Skeletal muscle satellite cell (primary cell): ENCODE measurements around the gene COL15A1.

ENCODE experiments used
- H3K27me3 ChIP-seq: 2 replicates; pipeline ENCODE4 v1.7.0; 2013; ENCODE audit warnings: low read length; ENCODE audit not compliant: control insufficient read depth, insufficient read depth
- H3K36me3 ChIP-seq: 2 replicates; pipeline ENCODE4 v1.7.0; 2013; ENCODE audit warnings: mild to moderate bottlenecking, control low read depth, low read length; ENCODE audit not compliant: insufficient read depth
- H3K4me1 ChIP-seq: 2 replicates; pipeline ENCODE4 v1.7.0; 2013; ENCODE audit warnings: low read length; ENCODE audit not compliant: control insufficient read depth, insufficient read depth
- H3K4me2 ChIP-seq: 2 replicates; pipeline ENCODE4 v1.7.0; 2013; ENCODE audit warnings: mild to moderate bottlenecking, low read length
- H3K4me3 ChIP-seq: 2 replicates; pipeline ENCODE4 v1.7.0; 2013; ENCODE audit warnings: low read length
- H3K9ac ChIP-seq: 2 replicates; pipeline ENCODE4 v1.7.0; 2013; ENCODE audit warnings: mild to moderate bottlenecking, low read depth, low read length, moderate library complexity
- H3K9me3 ChIP-seq: replicated peaks from 2 replicates; pipeline ENCODE4 v1.7.0; 2013; ENCODE audit warnings: mild to moderate bottlenecking, control low read depth, low read length

The COL15A1 gene

DNA sequence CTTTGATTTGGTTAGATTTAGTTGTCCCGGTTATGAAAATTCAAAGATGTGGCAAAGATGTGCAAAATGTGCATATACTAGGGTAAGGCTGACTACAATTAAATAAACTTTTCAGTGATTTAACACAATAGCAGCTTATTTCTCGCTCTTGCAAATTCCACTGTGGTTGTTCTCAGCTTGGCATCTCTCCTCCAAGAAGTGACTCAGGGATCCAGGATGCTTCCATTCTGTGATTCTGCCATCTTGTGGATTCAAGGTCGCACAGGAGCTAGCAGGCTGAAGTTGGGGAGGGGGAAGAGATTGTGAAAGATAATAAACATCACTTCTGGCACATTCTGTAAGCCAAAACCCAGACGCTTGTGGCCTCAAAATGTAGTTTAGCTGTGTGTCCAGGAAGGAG lies 101.1 kb downstream of the COL15A1 start:
- Histone ChIP-seq H3K27me3 (no peaks in the 10 kb centered on the region), H3K4me3 (no peak overlapping the region), H3K4me2 (no peak overlapping the region), H3K9ac (no peak overlapping the region), H3K9me3 (no peaks in the 10 kb centered on the region), H3K36me3 (no peaks in the 10 kb centered on the region), H3K4me1 (peaks cover 21% of the 10 kb centered on the region)

DNA sequence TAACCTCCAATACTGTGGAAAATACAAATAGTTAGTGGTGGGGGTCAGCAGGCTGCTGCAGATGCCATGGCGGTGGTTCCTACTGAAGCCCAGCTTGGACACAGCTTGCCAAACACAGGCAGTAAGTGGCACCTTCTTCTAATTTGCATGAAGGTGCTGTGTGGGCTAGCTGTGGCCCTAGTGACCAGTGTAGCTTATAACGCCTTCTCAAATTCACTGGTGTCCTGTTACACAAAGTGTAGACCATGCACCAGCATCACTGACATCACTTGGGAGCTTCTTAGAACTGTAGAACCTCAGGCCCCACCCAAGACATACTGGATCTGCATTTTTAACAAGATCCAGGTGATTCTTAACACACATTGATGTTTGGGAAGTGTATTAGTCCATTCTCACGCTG lies 102.4 kb downstream of the COL15A1 start:
- H3K36me3 ChIP-seq: no peaks in the 10 kb centered on the region
- H3K4me2 ChIP-seq: no peak overlapping the region
- H3K4me1 ChIP-seq: peaks cover 18% of the 10 kb centered on the region
- H3K9me3 ChIP-seq: no peaks in the 10 kb centered on the region
- no peaks in the 10 kb centered on the region for H3K27me3 ChIP-seq
- H3K9ac ChIP-seq: no peak overlapping the region
- no peak overlapping the region for H3K4me3 ChIP-seq

DNA sequence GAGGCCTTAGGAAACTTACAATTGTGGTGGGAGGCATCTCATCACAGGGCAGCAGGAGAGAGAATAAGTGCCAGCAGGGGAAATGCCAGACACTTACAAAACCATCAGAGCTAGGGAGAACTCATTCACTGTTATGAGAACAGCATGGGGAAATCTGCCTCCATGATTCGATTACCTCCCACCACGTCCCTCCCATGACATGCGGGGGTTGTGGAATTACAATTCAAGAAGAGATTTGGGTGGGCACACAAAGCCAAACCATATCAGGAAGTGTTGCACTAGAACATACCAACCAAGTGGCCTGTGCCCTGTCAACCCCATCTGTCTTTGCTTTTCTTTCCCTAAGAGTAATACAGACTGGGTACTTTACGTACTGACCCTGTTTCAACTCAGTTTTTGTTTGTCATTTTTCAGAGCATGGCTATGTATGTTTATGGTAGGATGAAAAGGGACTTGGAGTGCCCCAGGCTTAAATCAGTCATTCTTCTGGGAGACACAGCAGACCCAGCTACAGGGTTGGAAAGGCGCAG lies 102.9 kb downstream of the COL15A1 start:
- Histone ChIP-seq H3K4me1 (peaks cover 15% of the 10 kb centered on the region), H3K9ac (no peak overlapping the region), H3K4me3 (no peak overlapping the region), H3K4me2 (no peak overlapping the region), H3K27me3 (no peaks in the 10 kb centered on the region), H3K9me3 (no peaks in the 10 kb centered on the region), H3K36me3 (no peaks in the 10 kb centered on the region)

DNA sequence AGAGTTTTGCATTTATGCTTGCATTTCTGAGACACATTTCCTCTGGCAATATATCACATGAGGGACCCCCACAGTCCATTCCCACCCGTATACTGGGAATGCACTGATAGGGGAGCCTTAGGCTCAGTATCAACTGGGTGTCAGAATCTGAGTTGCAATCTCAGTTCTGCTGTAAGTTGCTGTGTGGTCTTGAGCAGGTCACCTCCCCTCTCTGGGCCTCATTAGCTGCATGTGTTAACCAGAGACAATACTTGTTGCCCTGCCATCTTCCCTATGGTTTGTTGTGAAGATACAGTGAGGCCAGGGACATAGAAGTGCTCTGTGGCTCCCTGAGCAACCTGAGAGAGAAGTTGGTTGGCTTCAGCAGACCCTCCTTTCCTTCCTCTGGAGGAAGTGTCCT lies 105.5 kb downstream of the COL15A1 start:
- Histone ChIP-seq H3K9me3 (no peaks in the 10 kb centered on the region), H3K4me1 (peaks cover 11% of the 10 kb centered on the region), H3K27me3 (peaks cover 10% of the 10 kb centered on the region), H3K9ac (no peak overlapping the region), H3K4me2 (no peak overlapping the region), H3K36me3 (no peaks in the 10 kb centered on the region), H3K4me3 (no peak overlapping the region)

DNA sequence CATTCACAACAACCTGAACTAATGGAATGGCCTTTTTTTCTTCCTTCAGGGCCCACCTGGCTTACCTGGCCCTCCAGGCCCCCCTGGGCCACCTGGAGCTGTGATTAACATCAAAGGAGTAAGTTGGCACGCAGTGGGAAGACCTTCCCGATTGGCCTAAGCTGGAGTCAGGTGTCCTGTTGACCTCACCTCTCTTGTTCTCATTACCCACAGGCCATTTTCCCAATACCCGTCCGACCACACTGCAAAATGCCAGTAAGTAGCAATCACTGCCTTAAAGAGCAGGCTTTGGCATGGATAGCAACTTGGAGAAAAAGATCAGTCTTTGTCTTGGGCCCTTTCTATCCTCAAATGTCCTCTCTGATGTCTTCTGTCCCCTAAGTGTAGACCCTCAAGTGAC lies 105.9 kb downstream of the COL15A1 start:
- no peak overlapping the region for H3K4me3 ChIP-seq
- H3K36me3 ChIP-seq: no peaks in the 10 kb centered on the region
- H3K4me1 ChIP-seq: peaks cover 12% of the 10 kb centered on the region
- no peaks in the 10 kb centered on the region for H3K9me3 ChIP-seq
- no peak overlapping the region for H3K4me2 ChIP-seq
- H3K27me3 ChIP-seq: peaks cover 10% of the 10 kb centered on the region
- H3K9ac ChIP-seq: peak overlapping the region; percentile 16

DNA sequence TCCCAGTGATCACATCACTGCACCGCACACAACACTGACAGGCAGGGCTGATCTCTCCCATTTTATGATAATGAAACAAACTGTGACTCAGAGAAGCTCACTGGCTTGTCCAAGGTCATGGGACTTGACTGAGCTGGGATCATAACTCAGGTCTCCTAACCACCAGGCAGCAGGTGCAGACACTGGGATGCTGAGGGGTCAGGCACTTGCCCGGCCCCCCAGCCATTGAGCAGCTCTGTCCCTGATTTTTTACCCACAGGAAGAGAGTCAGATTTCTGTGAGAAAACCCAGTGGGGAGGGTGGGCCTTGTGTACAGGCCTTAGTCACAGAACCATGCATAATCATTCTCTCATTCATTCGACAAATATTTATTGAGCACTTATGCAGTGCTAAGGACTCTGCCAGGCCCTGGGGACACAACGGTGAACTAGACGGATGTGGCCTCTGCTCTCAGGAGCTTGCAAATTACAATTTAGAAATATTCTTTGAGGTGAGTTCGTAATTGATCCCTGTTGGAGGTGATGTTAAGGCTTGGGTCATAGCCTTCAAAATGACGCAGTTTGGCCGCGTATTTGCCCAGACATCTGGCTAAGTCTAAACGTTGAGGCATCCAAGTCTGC lies 106.7 kb downstream of the COL15A1 start:
- Histone ChIP-seq H3K4me2 (no peak overlapping the region), H3K9ac (peak overlapping the region; percentile 2), H3K27me3 (peaks cover 10% of the 10 kb centered on the region), H3K4me1 (peaks cover 15% of the 10 kb centered on the region), H3K36me3 (no peaks in the 10 kb centered on the region), H3K9me3 (no peaks in the 10 kb centered on the region), H3K4me3 (no peak overlapping the region)

DNA sequence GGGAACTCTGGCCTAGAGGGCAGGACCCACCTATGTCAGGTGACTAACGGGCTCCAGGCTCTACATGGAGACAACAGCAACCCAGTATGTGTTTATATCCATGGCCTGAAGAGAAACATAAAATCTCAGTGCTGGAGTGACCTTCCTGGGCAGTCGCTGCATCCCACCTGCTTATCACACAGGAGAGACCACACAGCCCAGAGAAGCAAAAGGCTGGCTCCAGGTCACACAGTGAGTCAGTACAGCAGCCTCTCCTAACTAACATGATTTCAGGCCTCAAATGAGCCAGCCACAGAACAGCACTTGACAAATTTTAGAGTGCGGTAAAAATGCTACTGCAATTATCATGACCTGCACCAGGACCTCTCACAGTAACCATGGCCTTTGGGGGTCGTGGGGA lies 107.2 kb downstream of the COL15A1 start:
- peaks cover 10% of the 10 kb centered on the region for H3K27me3 ChIP-seq
- no peaks in the 10 kb centered on the region for H3K9me3 ChIP-seq
- peaks cover 15% of the 10 kb centered on the region for H3K4me1 ChIP-seq
- no peak overlapping the region for H3K4me3 ChIP-seq
- no peak overlapping the region for H3K4me2 ChIP-seq
- peak overlapping the region; percentile 2 for H3K9ac ChIP-seq
- no peaks in the 10 kb centered on the region for H3K36me3 ChIP-seq

DNA sequence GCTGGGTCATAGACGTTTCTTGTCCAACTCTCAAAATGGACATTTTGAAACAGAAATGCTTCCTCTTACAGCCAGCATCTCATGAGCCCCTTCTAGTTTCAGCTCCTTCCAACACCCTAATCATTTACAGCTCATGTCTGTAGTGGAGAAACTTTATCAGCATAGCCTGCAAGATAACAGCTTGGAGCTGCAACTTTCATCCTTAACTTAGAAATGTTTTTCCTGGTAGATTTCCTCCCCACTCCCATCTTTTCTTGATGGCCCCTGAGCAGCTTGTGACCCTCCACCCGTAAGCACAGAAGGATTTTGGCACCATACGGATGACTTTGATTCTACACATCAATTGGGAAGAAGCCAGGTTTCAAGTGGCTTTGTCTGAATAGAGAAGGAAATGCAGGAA lies 107.7 kb downstream of the COL15A1 start:
- peaks cover 10% of the 10 kb centered on the region for H3K27me3 ChIP-seq
- peaks cover 15% of the 10 kb centered on the region for H3K4me1 ChIP-seq
- no peaks in the 10 kb centered on the region for H3K9me3 ChIP-seq
- H3K36me3 ChIP-seq: no peaks in the 10 kb centered on the region
- no peak overlapping the region for H3K9ac ChIP-seq
- no peak overlapping the region for H3K4me3 ChIP-seq
- no peak overlapping the region for H3K4me2 ChIP-seq

DNA sequence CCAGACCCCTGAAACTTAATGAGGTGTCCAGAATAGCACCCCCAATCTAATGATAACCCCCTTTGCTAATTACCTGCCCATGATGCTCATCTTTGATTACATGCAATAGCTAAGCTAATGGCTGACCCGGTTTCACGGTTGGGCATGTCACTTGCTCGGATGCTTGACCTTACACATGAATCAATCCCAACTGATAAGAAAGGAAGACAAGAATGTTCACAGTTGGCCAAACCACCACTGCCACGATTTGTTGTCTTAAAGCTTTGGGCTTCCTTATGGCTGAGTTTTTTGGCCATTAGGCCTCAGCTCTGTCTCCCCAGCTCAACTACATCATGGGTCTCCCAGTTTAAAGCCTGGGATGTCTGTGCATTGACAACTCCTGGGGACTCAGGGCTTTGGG lies 108.1 kb downstream of the COL15A1 start:
- H3K4me2 ChIP-seq: no peak overlapping the region
- no peaks in the 10 kb centered on the region for H3K36me3 ChIP-seq
- H3K9ac ChIP-seq: no peak overlapping the region
- no peaks in the 10 kb centered on the region for H3K9me3 ChIP-seq
- H3K4me3 ChIP-seq: no peak overlapping the region
- H3K4me1 ChIP-seq: peaks cover 15% of the 10 kb centered on the region
- H3K27me3 ChIP-seq: peaks cover 10% of the 10 kb centered on the region

DNA sequence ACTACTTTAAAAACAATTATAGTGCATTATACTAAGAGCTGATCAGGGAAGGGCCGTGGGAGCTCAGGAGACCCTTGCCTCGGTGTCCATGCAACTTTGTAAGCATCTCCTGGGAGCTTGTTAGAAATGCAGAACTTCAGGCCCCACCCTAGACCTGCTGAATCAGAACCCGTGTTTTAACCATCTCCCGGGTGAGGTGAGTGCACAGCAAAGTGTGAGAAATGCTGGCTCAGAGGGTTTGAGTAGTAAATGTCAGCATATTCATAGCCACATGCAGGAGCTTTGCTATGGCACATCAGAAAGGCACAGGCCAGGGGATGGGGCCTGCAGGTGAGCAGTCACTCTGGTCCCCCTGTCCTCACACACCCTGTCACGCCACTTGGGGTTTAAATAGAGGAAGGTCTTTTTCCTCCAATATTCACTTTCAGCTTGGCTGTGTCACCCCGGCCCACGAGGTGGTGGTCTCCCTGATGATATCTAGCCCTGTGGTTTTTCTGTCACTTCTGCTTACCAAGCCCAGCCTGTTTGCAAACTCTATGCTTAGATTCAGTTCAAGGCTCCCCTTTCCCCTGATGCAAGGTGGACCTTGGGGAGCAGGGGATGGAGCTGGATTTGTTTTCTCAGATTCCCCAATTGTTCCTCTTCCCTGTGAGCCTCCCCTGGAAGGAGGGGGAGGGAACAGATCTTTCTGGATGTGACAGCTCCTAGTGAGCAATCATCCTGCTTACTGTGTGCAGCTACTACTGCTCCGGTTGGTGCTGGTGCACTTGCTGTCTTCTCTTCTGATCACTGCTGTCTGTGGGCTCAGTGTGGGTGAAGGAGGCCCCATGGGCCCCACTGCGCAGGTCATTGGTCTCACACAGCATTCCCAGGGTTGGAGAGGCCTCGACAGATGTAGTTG lies 109.4 kb downstream of the COL15A1 start:
- no peak overlapping the region for H3K4me3 ChIP-seq
- H3K9me3 ChIP-seq: no peaks in the 10 kb centered on the region
- no peaks in the 10 kb centered on the region for H3K36me3 ChIP-seq
- H3K4me1 ChIP-seq: peaks cover 24% of the 10 kb centered on the region
- no peak overlapping the region for H3K9ac ChIP-seq
- peaks cover 10% of the 10 kb centered on the region for H3K27me3 ChIP-seq
- H3K4me2 ChIP-seq: no peak overlapping the region

DNA sequence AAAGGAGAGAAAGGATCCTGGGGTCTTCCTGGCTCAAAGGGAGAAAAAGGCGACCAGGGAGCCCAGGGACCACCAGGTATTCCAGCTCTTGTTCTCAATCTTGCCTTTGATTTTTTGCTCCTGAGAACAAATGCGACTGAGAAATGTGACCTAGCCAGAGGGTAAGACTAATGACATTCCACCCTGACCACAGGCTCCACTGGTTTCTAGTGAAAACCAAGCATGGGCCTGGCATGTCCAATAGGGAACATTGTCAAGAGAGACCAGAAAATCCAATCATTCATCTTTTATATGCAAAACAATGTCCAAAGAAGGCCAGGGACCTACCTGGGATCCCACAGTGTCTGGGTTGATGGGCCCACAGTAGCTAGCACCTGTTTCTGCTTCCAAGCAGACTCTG lies 110.9 kb downstream of the COL15A1 start:
- H3K9ac ChIP-seq: no peak overlapping the region
- H3K9me3 ChIP-seq: no peaks in the 10 kb centered on the region
- H3K4me3 ChIP-seq: no peak overlapping the region
- H3K4me1 ChIP-seq: peaks cover 39% of the 10 kb centered on the region
- peaks cover 10% of the 10 kb centered on the region for H3K27me3 ChIP-seq
- H3K36me3 ChIP-seq: no peaks in the 10 kb centered on the region
- no peak overlapping the region for H3K4me2 ChIP-seq
